ENCODE measurements around the gene WWOX.

Gene WWOX

DNA sequence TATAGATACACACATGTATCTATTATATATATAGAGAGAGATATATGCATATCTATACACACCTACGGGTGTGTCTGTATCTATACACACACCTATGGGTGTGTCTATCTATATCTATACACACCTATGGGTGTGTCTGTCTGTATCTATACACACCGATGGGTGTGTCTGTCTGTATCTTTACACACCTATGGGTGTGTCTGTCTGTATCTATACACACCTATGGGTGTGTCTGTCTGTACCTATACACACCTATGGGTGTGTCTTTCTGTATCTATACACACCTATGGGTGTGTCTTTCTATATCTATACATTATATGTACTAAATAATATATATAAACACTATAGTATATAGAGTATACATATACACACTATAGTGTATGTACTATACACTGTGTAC lies 762.6 kb downstream of the WWOX start:
- no peak for DNase-seq (ENCODE audit: low spot score)

DNA sequence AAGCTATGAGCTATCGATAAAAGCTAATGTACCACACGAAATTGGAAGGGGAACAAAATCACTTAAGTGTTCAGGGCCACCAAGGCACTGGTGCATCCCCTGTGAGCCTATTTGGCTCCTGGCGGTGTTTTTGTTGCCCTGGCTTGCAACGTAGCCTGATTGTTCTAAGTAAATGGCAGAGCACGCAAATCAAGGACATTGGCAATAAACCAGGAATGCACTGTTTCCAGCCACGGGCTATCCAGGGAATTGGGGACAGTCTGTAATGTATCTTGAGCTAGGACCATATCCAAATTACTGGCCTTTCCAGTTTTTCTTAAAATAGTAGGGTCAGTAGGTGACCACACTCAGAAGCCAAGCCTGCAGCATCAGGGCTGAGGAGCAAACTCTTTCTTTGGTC lies 767.1 kb downstream of the WWOX start:
- DNase-seq (ENCODE audit: low spot score), result no peak

GRCh38 chr16:78869492-78869891 lies 770.0 kb downstream of the WWOX start:
- no peak for DNase-seq (ENCODE audit: low spot score)

DNA sequence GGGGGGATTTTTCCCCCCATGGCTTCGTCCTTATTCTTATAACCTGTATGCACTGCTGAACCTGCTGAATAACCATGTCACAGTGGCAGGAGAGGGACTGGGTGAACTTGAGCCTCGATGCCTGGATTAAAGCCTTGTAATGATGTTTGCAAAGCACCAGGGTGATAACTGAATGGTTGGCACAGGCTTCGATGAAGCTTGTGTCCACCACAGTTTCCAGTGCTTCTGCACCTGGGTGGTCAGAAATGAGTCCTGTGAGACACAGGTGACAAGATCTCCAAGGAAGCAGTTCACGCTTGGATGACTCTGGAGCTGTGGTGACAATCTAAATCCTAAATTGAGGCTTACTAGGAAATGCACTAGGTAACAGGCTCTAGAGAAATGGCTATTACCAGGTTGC lies 771.8 kb downstream of the WWOX start:
- DNase-seq (ENCODE audit: low spot score), result no peak

- no peak for DNase-seq (ENCODE audit: low spot score)
These were observed 777.2 kb downstream of the WWOX start for GRCh38 chr16:78876671-78877070.

GRCh38 chr16:78877114-78877655 lies 777.7 kb downstream of the WWOX start:
- no peak for DNase-seq (ENCODE audit: low spot score)

GRCh38 chr16:78878570-78878969 lies 779.1 kb downstream of the WWOX start:
- DNase-seq (ENCODE audit: low spot score), result no peak

DNA sequence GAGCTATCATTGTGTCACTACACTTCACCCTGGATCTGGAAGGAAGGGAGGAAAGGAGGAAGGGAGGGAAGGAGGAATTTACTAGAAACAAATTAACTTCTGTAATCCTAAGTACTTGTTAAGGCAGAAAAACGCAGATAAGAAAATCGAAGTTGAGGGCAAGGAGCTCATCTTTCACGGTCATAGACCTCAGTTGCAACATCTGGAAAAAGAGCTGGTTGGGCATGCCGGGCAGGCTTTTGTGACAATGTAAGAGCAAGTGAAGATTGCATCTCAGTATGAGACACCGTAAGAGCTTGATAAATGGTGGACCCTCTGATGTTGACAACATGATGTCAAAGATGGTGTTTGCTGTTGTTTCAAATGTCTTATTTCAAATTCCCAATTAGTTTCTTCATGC lies 779.6 kb downstream of the WWOX start:
- no peak for DNase-seq (ENCODE audit: low spot score)

GRCh38 chr16:78882150-78882549 lies 782.7 kb downstream of the WWOX start:
- DNase-seq (ENCODE audit: low spot score), result no peak

- DNase-seq (ENCODE audit: low spot score), result no peak
These were observed 783.3 kb downstream of the WWOX start for GRCh38 chr16:78882751-78883150.

GRCh38 chr16:78884204-78884603 lies 784.8 kb downstream of the WWOX start:
- no peak for DNase-seq (ENCODE audit: low spot score)

DNA sequence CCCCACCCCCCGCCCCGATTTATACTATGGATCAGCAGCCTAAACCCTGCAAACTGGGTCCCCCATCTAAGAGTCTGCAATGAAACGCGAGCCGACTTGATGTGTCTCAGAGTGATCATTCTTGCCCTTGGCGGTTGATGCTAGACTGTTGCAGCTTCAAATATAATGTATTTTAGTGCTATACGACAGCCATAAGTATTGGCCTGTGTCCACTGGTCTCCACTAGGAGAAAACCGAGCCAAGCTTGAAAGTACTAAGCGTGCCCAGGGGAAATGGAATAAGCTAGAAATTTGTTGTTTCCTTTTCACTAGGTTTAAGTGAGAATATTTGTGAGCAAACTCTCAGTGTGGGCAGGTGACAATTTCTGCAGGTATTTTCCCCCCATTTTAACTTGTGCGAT lies 789.9 kb downstream of the WWOX start:
- DNase-seq (ENCODE audit: low spot score), result no peak

DNA sequence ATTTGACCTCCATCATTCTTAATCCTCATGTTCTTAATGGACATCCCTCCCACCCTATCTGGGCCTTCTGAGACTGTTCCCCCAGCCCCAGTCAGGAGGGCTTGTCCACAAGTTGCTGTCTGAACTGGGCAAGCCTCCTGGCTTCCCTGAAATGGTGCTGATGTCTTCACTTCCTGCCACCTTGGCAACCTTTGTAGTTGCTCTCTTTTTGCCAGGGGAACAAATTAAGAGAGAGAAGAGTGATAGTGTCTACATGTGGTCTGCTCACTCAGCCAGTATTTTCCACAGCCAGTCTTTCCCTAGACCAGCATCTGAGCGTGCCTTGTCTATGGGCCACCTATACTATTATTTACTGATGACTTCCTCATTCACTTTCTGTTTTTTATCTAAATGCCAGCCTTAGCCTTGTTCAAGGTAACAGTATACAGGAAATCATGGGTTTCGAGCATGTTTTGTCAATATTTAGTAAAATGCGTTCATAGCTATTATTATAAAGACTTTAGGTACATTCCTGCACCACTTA lies 791.0 kb downstream of the WWOX start:
- DNase-seq (ENCODE audit: low spot score), result no peak

- DNase-seq (ENCODE audit: low spot score), result no peak
These were observed 793.7 kb downstream of the WWOX start for GRCh38 chr16:78892951-78893733.

GRCh38 chr16:78894886-78895285 lies 795.4 kb downstream of the WWOX start:
- DNase-seq (ENCODE audit: low spot score), result no peak

DNA sequence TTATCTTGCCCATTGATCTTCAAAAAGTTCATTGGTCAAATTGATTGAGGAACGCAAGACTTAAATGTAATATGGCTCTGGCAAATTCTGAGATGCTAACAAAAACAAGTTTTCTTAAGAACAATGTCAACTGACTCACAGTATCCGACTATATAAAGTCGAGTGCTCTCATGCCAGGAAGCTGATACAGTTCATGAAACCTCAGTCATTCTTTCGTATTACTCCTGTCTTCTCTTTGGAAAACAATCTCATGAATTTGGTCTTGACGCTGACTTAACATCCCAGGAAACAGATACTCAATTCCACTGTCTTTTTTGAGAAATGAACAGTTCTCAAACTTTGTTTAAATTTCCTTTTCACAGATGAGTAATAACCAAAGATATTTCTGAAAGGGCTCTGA lies 796.2 kb downstream of the WWOX start:
- no peak for DNase-seq (ENCODE audit: low spot score)

DNA sequence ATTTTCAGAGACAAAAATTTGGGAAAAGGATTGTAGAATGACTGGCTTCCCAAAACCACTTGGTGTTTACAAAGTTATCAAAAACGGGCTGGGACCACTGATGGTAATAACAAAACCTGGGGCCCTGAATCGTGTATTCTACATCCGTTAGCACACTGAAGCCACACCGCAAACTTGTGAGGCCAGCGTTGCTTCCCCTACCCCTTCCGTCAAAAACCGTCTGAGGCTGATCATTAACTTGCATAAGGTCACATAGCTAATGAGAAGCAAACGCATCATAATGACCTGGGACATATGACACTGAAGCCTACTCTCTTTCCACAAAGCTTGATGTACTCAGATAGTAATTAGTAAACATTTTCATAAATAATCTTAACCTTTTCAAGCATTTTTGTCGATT lies 796.8 kb downstream of the WWOX start:
- no peak for DNase-seq (ENCODE audit: low spot score)

DNA sequence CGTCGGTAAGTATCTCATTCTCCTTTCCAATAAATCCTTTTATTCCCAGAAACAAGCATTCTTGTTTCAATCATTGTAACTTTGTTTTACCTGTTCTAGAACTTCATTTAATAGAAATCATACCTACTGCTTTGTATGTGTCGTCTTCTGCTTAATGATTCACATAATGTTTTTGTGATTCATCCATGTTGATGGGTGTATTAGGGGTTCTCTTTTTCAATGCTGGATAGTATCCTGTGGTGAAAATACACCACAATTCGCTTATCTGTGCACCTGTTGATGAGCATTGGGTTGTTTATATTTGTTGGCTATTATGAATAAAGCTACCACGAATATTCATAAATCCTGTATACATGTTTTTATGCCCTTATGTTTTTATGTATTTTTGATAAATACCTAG lies 797.8 kb downstream of the WWOX start:
- no peak for DNase-seq (ENCODE audit: low spot score)

GRCh38 chr16:78900044-78900811 lies 800.8 kb downstream of the WWOX start:
- DNase-seq (ENCODE audit: low spot score), result no peak

DNA sequence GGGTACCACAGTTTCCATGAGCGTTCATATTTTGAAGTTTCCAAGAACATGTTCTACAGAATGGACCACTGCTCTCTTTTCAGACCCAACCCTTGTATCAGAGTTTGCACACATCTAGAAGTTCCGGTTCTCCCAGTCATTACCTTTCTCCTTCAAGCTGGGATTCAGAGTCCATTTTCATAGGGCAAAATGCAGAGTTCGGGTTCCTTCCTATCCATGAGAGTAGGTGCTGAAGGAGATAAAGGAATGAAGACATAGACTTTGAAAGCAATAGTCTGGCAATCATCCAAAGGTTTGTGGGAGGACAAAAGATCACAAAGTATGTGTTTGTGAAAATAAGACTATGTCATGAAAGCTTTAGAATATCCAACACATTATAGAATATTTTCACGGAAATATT lies 801.5 kb downstream of the WWOX start:
- DNase-seq (ENCODE audit: low spot score), result no peak

GRCh38 chr16:78902321-78902720 lies 802.9 kb downstream of the WWOX start:
- DNase-seq (ENCODE audit: low spot score), result no peak

GRCh38 chr16:78903237-78903636 lies 803.8 kb downstream of the WWOX start:
- no peak for DNase-seq (ENCODE audit: low spot score)

GRCh38 chr16:78903843-78904242 lies 804.4 kb downstream of the WWOX start:
- no peak for DNase-seq (ENCODE audit: low spot score)

All from RKO (cell line).